Neuronal stem cell (in vitro differentiated cells): Measurements from ENCODE around the gene TRIM58.

ENCODE experiments used
- DNase-seq: peaks from one replicate; pipeline ENCODE4 v3.0.0-alpha.2; 2013; ENCODE audit warnings: low spot score
- H2AFZ ChIP-seq: one replicate; pipeline ENCODE4 v1.6.1; 2013; ENCODE audit warnings: mild to moderate bottlenecking, low read length, inconsistent platforms
- H2AK5ac ChIP-seq: 2 replicates; pipeline ENCODE4 v1.6.1; 2013; ENCODE audit warnings: low read depth, mild to moderate bottlenecking, inconsistent platforms, low read length, moderate library complexity, mixed read lengths
- H2BK120ac ChIP-seq: 2 replicates; pipeline ENCODE4 v1.6.1; 2013; ENCODE audit warnings: low read depth, mild to moderate bottlenecking, inconsistent platforms, low read length, moderate library complexity, mixed read lengths
- H2BK12ac ChIP-seq: one replicate; pipeline ENCODE4 v1.6.1; 2013; ENCODE audit warnings: low read length, inconsistent platforms
- H2BK15ac ChIP-seq: 2 replicates; pipeline ENCODE4 v1.6.1; 2013; ENCODE audit warnings: mild to moderate bottlenecking, low read length, inconsistent platforms, mixed read lengths
- H2BK5ac ChIP-seq: one replicate; pipeline ENCODE4 v1.6.1; 2013; ENCODE audit warnings: inconsistent platforms, mild to moderate bottlenecking, low read length, moderate library complexity
- H3K14ac ChIP-seq: one replicate; pipeline ENCODE4 v1.6.1; 2013; ENCODE audit warnings: low read length, inconsistent platforms
- H3K18ac ChIP-seq: 2 replicates; pipeline ENCODE4 v1.6.1; 2013; ENCODE audit warnings: low read length, inconsistent platforms
- H3K23ac ChIP-seq: 2 replicates; pipeline ENCODE4 v1.6.1; 2013; ENCODE audit warnings: low read depth, mild to moderate bottlenecking, mixed read lengths, low read length, inconsistent platforms; ENCODE audit not compliant: poor library complexity
- H3K27ac ChIP-seq: replicated peaks from 3 replicates; pipeline ENCODE4 v1.5.1; 2013; ENCODE audit warnings: low read length, inconsistent platforms
- H3K27me3 ChIP-seq, 3 experiments: 2 replicates each; pipeline ENCODE4 v1.6.1; 2013; ENCODE audit warnings: low read length in 3 of 3, mild to moderate bottlenecking in 2 of 3, inconsistent platforms in 1 of 3, low read depth in 1 of 3, mixed read lengths in 1 of 3, moderate library complexity in 1 of 3; ENCODE audit not compliant: control insufficient read depth in 3 of 3, insufficient read depth in 3 of 3
- H3K36me3 ChIP-seq, 2 donors: replicated peaks in 1 of 2; 2 replicates each; pipeline ENCODE4 v1.6.1; 2013; ENCODE audit warnings: low read length in 2 of 2; ENCODE audit not compliant: control insufficient read depth in 2 of 2, insufficient read depth in 2 of 2
- H3K4ac ChIP-seq: 2 replicates; pipeline ENCODE4 v1.6.1; 2013; ENCODE audit warnings: inconsistent platforms, mild to moderate bottlenecking, low read length, moderate library complexity
- H3K4me1 ChIP-seq, 2 donors: 1 replicate in 1 of 2; 2 replicates in 1 of 2; pipeline ENCODE4 v1.6.1; 2013; ENCODE audit warnings: low read length in 2 of 2, low read depth in 1 of 2; ENCODE audit not compliant: control insufficient read depth in 2 of 2, insufficient read depth in 1 of 2
- H3K4me2 ChIP-seq: one replicate; pipeline ENCODE4 v1.6.1; 2013; ENCODE audit warnings: mild to moderate bottlenecking, low read length, inconsistent platforms; ENCODE audit not compliant: insufficient read depth, poor library complexity, severe bottlenecking
- H3K4me3 ChIP-seq, 2 donors: 2 replicates each; pipeline ENCODE4 v1.5.1; 2013; ENCODE audit warnings: low read length in 2 of 2, mild to moderate bottlenecking in 2 of 2, inconsistent platforms in 1 of 2, moderate library complexity in 1 of 2
- H3K79me1 ChIP-seq: one replicate; pipeline ENCODE4 v1.6.1; 2013; ENCODE audit warnings: low read depth, mild to moderate bottlenecking, inconsistent platforms, low read length, moderate library complexity
- H3K9ac ChIP-seq: one replicate; pipeline ENCODE4 v1.6.1; 2013; ENCODE audit warnings: mild to moderate bottlenecking, low read depth, low read length, inconsistent platforms; ENCODE audit not compliant: poor library complexity
- H3K9me3 ChIP-seq, 2 donors: replicated peaks in 1 of 2; 2 replicates each; pipeline versions ENCODE3 to v1.6.1; 2013; ENCODE audit warnings: low read length in 2 of 2, mild to moderate bottlenecking in 2 of 2, inconsistent platforms in 1 of 2, low read depth in 1 of 2, mixed read lengths in 1 of 2, moderate library complexity in 1 of 2; ENCODE audit not compliant: control insufficient read depth in 2 of 2, insufficient read depth in 1 of 2
- H4K8ac ChIP-seq: one replicate; pipeline ENCODE4 v1.6.1; 2013; ENCODE audit warnings: low read depth, mild to moderate bottlenecking, inconsistent platforms, low read length, moderate library complexity
- H4K91ac ChIP-seq: one replicate; pipeline ENCODE4 v1.6.1; 2013; ENCODE audit warnings: low read length, low read depth, mild to moderate bottlenecking, inconsistent platforms; ENCODE audit not compliant: poor library complexity
- WGBS, 2 donors: extraction: QIAGEN DNeasy Blood & Tissue Kit; methylation state at CpG; one replicate each; pipeline ENCODE4 v1.1.7; 2013; ENCODE audit warnings: missing lambda C conversion rate in 2 of 2, mixed read lengths in 1 of 2; ENCODE audit not compliant: insufficient read length in 2 of 2, insufficient replicate concordance in 1 of 2; ENCODE audit errors: extremely low coverage in 2 of 2; 5-methylcytosine and 5-hydroxymethylcytosine counted together

The TRIM58 gene

GRCh38 chr1:247857985-247858619 lies 1.1 kb downstream of the TRIM58 start:
- Histone ChIP-seq H2BK120ac (no peak overlapping the region), H3K4me3 (peak overlapping the region in 1 of 2 donors; percentile 94), H3K9ac (no peak overlapping the region), H3K9me3 (no peaks in the 10 kb centered on the region), H2BK15ac (no peak overlapping the region), H3K79me1 (no peaks in the 10 kb centered on the region), H2AFZ (no peak overlapping the region), H3K23ac (no peak overlapping the region), H3K36me3 (no peaks in the 10 kb centered on the region), H2BK12ac (no peak overlapping the region), H3K4ac (no peak overlapping the region), H2AK5ac (no peak overlapping the region), H4K91ac (no peak overlapping the region), H4K8ac (no peak overlapping the region), H2BK5ac (no peak overlapping the region), H3K4me2 (peak overlapping the region; percentile 87), H3K14ac (no peak overlapping the region), H3K18ac (no peak overlapping the region), H3K27me3 (peaks cover 0 to 8% (median 0%) of the 10 kb centered on the region in 3 experiments), H3K27ac (no peak overlapping the region), H3K4me1 (no peaks in the 10 kb centered on the region)
- WGBS, 2 donors = no CpG with 5 or more reads among the region's 15 CpGs
- no peak for DNase-seq

GRCh38 chr1:247862756-247863155 lies 5.8 kb downstream of the TRIM58 start:
- WGBS, 2 donors = no CpG with 5 or more reads among the region's 4 CpGs
- Histone ChIP-seq H3K4ac (no peak overlapping the region), H2BK12ac (no peak overlapping the region), H4K8ac (no peak overlapping the region), H3K4me2 (no peak overlapping the region), H3K9me3 (peaks cover 0 to 2% of the 10 kb centered on the region in 2 donors), H3K4me1 (no peaks in the 10 kb centered on the region), H2BK120ac (no peak overlapping the region), H3K4me3 (no peak overlapping the region), H3K23ac (no peak overlapping the region), H4K91ac (no peak overlapping the region), H3K14ac (no peak overlapping the region), H3K9ac (no peak overlapping the region), H2AK5ac (no peak overlapping the region), H2AFZ (no peak overlapping the region), H3K27me3 (peaks cover 0 to 6% (median 0%) of the 10 kb centered on the region in 3 experiments), H3K36me3 (no peaks in the 10 kb centered on the region), H3K79me1 (no peaks in the 10 kb centered on the region), H3K27ac (no peak overlapping the region), H3K18ac (no peak overlapping the region), H2BK15ac (no peak overlapping the region), H2BK5ac (no peak overlapping the region)
- DNase-seq = no peak

- Histone ChIP-seq H3K4me2 (no peak overlapping the region), H3K79me1 (no peaks in the 10 kb centered on the region), H3K4ac (no peak overlapping the region), H2BK15ac (no peak overlapping the region), H4K91ac (no peak overlapping the region), H2BK12ac (no peak overlapping the region), H3K23ac (peak overlapping the region; percentile 89), H3K27ac (no peak overlapping the region), H3K4me3 (peak overlapping the region in 1 of 2 donors; percentile 24), H2AFZ (no peak overlapping the region), H3K36me3 (no peaks in the 10 kb centered on the region), H3K9me3 (peaks cover 0 to 2% of the 10 kb centered on the region in 2 donors), H2BK5ac (no peak overlapping the region), H3K18ac (peak overlapping the region; percentile 64), H3K14ac (peak overlapping the region; percentile 38), H4K8ac (no peak overlapping the region), H2AK5ac (peak overlapping the region; percentile 56), H3K9ac (peak overlapping the region; percentile 44), H3K4me1 (no peaks in the 10 kb centered on the region), H2BK120ac (no peak overlapping the region), H3K27me3 (no peaks in the 10 kb centered on the region)
- WGBS, 2 donors = no CpG with 5 or more reads among the region's 17 CpGs
- no peak for DNase-seq
These were observed 7.7 kb downstream of the TRIM58 start for GRCh38 chr1:247864644-247865043.

DNA sequence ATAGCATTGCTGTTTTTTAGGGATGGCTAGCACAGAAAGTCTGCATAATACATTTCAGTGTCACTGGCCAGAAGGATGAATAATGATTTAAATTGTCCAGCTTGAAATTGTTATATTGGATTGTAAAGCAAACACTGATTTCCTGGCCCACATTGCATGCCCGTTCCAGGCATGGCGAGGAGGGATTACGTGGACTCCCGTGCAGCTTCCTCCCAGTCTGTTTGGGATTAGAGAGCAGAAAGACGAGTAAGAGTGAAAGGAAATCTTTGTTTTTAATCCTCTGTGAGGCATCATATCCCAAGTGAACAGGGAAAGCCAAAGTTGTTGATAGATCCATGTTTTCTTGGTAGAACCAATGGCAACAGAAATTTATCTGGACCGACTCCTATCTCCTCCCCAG lies 8.4 kb downstream of the TRIM58 start:
- WGBS, 2 donors = no CpG with 5 or more reads among the region's 6 CpGs
- H2BK12ac ChIP-seq = no peak overlapping the region

More for the DNA sequence above, 8.4 kb downstream of the TRIM58 start:
- Histone ChIP-seq H4K8ac (no peak overlapping the region), H3K79me1 (no peaks in the 10 kb centered on the region), H2BK15ac (no peak overlapping the region), H2BK120ac (no peak overlapping the region), H3K4me3 (no peak overlapping the region), H3K36me3 (no peaks in the 10 kb centered on the region), H2AK5ac (no peak overlapping the region), H4K91ac (no peak overlapping the region), H3K18ac (no peak overlapping the region), H3K9me3 (peaks cover 0 to 2% of the 10 kb centered on the region in 2 donors), H2BK5ac (no peak overlapping the region), H3K9ac (no peak overlapping the region), H3K4me2 (no peak overlapping the region), H3K4me1 (no peaks in the 10 kb centered on the region), H3K14ac (no peak overlapping the region), H2AFZ (no peak overlapping the region), H3K23ac (no peak overlapping the region), H3K27ac (no peak overlapping the region), H3K4ac (no peak overlapping the region), H3K27me3 (no peaks in the 10 kb centered on the region)
- DNase-seq = no peak
